OCI-LY1 (cell line): ENCODE measurements around the gene NINJ2.

Experiments used
- H2AFZ ChIP-seq: fragments of 200-600 bp; sonication (generic), shearing (Covaris generic); 2 replicates; pipeline ENCODE4 v1.6.0; 2014; ENCODE audit warnings: antibody characterized with exemption, mild to moderate bottlenecking, low read length
- H3F3A ChIP-seq: fragments of 200-600 bp; sonication (generic), shearing (Covaris generic); 2 replicates; pipeline ENCODE4 v1.6.0; 2014; ENCODE audit warnings: mild to moderate bottlenecking, antibody characterized with exemption, low read length, moderate library complexity; ENCODE audit not compliant: insufficient read depth
- H3K27ac ChIP-seq: fragments of 200-600 bp; sonication (generic); 2 replicates; pipeline ENCODE4 v1.5.1; 2014; ENCODE audit warnings: low read length, mixed run types, mild to moderate bottlenecking, low read depth; ENCODE audit not compliant: poor library complexity, severe bottlenecking
- H3K27me3 ChIP-seq: fragments of 200-600 bp; sonication (generic); 2 replicates; pipeline ENCODE4 v1.6.0; 2014; ENCODE audit warnings: antibody characterized with exemption, mild to moderate bottlenecking, low read length, moderate library complexity; ENCODE audit not compliant: insufficient read depth
- H3K36me3 ChIP-seq: fragments of 200-600 bp; sonication (generic); 2 replicates; pipeline ENCODE4 v1.6.1; 2014; ENCODE audit warnings: mild to moderate bottlenecking, antibody characterized with exemption, low read length, moderate library complexity, mixed read lengths; ENCODE audit not compliant: insufficient read depth
- H3K4me1 ChIP-seq: fragments of 200-600 bp; sonication (generic); 2 replicates; pipeline ENCODE4 v1.5.1; 2014; ENCODE audit warnings: mild to moderate bottlenecking, low read length, moderate library complexity; ENCODE audit not compliant: insufficient read depth, severe bottlenecking
- H3K4me2 ChIP-seq: fragments of 200-600 bp; sonication (generic), shearing (Covaris generic); 2 replicates; pipeline ENCODE4 v1.6.1; 2014; ENCODE audit warnings: low read length
- H3K4me3 ChIP-seq: fragments of 200-600 bp; sonication (generic); 2 replicates; pipeline ENCODE4 v1.5.1; 2014; ENCODE audit warnings: low read length, low read depth, mild to moderate bottlenecking, mixed read lengths; ENCODE audit not compliant: poor library complexity, severe bottlenecking
- H3K79me2 ChIP-seq: fragments of 200-600 bp; shearing (Covaris generic); 2 replicates; pipeline ENCODE4 v1.6.1; 2016; ENCODE audit warnings: mixed run types, low read length, mixed read lengths; ENCODE audit not compliant: insufficient read depth
- H3K9ac ChIP-seq: fragments of 200-600 bp; sonication (generic), shearing (Covaris generic); 2 replicates; pipeline ENCODE4 v1.6.1; 2014; ENCODE audit warnings: mild to moderate bottlenecking, low read length, mixed read lengths
- H3K9me2 ChIP-seq: fragments of 200-600 bp; sonication (generic), shearing (Covaris generic); 2 replicates; pipeline ENCODE4 v1.6.1; 2014; ENCODE audit warnings: low read depth, mild to moderate bottlenecking, low read length, mixed read lengths
- H3K9me3 ChIP-seq: fragments of 200-600 bp; shearing (Covaris generic); 2 replicates; pipeline ENCODE4 v1.6.1; 2014; ENCODE audit warnings: low read length, mixed read lengths
- H4K20me1 ChIP-seq: fragments of 200-600 bp; sonication (generic), shearing (Covaris generic); 2 replicates; pipeline ENCODE4 v1.6.0; 2016; ENCODE audit warnings: mild to moderate bottlenecking, low read length; ENCODE audit not compliant: insufficient read depth
- EZH2 ChIP-seq: fragments of 200-600 bp; sonication (generic), shearing (Covaris generic); IDR thresholded peaks from 2 replicates; pipeline ENCODE4 v1.8.0; 2017; ENCODE audit warnings: borderline replicate concordance, mixed run types, mild to moderate bottlenecking, antibody characterized with exemption, low read length, moderate library complexity, mixed read lengths
- TF ChIP-seq, protein P1 (sequence below): fragments of 200-600 bp; sonication (generic), shearing (Covaris generic); IDR thresholded peaks from 2 replicates; pipeline ENCODE4 v1.5.1; 2017; ENCODE audit warnings: mild to moderate bottlenecking, antibody characterized with exemption, low read length, moderate library complexity, mixed read lengths

NINJ2 gene

DNA sequence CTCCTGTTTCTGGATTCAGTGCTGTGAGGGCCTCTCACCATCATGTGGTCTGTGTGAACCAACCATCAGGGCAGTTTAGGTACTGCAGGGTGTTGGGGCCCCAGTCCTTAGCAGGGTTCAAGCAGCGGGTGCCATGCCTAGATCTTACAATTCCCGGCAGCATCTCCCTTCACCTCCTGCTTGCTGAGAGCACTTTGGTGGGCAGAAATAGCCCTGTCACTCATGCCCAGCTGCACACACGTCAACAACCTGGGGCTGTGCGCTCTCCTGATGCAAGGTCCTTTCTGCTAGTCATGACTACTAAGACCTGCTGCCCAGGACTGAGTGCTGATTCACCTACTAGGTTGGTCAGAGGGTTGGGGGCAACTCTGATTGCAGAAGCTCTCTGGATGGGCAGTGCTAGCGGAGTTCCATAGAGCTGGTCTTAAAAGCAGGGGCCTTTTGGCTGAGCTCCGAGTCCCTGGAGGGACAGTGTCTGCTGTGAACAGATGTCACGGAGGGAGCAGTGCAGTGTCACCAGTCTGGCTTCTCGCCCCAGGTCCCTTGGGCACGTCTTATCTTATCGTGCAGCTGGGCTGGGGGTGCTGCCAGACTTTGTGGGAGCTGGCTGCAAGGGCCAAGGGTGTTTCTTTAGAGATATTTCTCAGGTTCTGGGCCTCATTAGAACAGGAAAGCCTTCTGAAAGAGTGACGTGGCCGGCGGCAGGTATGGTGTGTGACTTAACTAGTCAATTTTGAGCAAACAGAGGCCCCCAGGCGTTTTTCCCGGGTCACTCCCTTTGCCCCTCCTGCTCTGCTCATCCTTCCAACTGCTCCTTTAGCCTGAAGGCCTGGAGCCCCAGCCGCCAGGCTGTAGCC lies 71.8 kb downstream of the NINJ2 start:
- Histone ChIP-seq H3K9me3 (peaks cover 10% of the 10 kb centered on the region; the same call in 1 of the 2 replicates), H3K36me3 (peaks cover 24% of the 10 kb centered on the region), H3K79me2 (no peaks in the 10 kb centered on the region), H3K4me3 (no peak overlapping the region), H3F3A (no peaks in the 10 kb centered on the region), H4K20me1 (no peaks in the 10 kb centered on the region), H3K27me3 (no peaks in the 10 kb centered on the region), H3K9me2 (no peaks in the 10 kb centered on the region), H3K27ac (no peak overlapping the region), H3K4me2 (no peak overlapping the region), H3K9ac (no peak overlapping the region), H2AFZ (no peak overlapping the region), H3K4me1 (peaks cover 21% of the 10 kb centered on the region)
- no peak for TF ChIP-seq EZH2
- TF ChIP-seq, protein P1, sequence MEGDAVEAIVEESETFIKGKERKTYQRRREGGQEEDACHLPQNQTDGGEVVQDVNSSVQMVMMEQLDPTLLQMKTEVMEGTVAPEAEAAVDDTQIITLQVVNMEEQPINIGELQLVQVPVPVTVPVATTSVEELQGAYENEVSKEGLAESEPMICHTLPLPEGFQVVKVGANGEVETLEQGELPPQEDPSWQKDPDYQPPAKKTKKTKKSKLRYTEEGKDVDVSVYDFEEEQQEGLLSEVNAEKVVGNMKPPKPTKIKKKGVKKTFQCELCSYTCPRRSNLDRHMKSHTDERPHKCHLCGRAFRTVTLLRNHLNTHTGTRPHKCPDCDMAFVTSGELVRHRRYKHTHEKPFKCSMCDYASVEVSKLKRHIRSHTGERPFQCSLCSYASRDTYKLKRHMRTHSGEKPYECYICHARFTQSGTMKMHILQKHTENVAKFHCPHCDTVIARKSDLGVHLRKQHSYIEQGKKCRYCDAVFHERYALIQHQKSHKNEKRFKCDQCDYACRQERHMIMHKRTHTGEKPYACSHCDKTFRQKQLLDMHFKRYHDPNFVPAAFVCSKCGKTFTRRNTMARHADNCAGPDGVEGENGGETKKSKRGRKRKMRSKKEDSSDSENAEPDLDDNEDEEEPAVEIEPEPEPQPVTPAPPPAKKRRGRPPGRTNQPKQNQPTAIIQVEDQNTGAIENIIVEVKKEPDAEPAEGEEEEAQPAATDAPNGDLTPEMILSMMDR: peak; percentile 15; the same call in 1 of the 2 replicates

DNA sequence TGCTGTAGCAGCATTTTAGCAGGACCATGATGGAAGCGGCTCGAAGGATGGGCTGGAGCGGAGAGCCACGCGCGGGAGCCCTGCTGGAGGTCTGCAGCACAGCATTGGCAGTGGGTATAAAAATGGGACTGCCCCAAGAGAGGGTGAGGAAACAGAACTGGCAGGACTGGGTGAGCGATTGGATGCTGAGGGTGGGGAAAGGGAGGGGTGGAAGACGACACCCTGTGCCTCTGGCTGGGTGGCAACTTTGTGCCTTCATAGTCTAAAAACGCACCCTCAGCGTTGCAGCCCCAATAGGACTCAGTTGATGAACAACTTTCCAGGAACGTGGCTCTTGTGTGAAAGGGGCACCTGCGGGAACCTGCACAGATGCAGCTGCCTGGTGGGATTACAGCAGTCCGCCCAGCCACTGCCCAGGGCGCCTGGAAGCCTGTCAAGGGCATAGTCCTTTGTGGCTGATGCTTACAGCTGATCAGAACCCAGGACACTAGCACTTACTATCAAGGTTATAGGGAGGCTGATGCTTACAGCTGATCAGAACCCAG lies 73.0 kb downstream of the NINJ2 start:
- Histone ChIP-seq H3K9ac (no peak overlapping the region), H3K4me2 (no peak overlapping the region), H4K20me1 (no peaks in the 10 kb centered on the region), H3K27me3 (no peaks in the 10 kb centered on the region), H3K9me2 (no peaks in the 10 kb centered on the region), H3K4me3 (no peak overlapping the region), H3K27ac (no peak overlapping the region), H3K9me3 (peaks cover 10% of the 10 kb centered on the region; the same call in 1 of the 2 replicates), H2AFZ (no peak overlapping the region), H3K36me3 (peaks cover 20% of the 10 kb centered on the region; the same call in 1 of the 2 replicates), H3K4me1 (peaks cover 32% of the 10 kb centered on the region), H3K79me2 (no peaks in the 10 kb centered on the region), H3F3A (no peaks in the 10 kb centered on the region)
- TF ChIP-seq, protein P1: no peak

DNA sequence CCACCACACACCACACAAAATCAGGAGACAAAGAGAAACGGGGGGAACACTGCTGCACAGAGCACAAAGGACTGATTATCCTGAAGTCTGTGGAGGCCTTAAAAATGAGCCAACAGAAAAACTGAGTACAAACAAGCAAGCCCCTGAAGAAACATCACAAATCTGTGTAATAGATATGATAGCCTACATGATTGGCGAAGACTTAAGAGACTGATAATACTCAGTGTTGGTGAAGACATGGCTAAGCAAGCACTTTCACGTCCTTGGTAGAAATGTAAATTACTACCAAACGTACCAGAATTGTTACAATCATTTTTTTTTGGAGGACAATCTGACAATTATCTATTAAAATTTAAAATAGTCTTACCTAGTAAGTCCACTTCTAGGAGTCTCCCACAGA lies 74.6 kb downstream of the NINJ2 start:
- Histone ChIP-seq H3F3A (0 out of 2 replicates have a peak, but pooled peaks cover 2% of the 10 kb centered on the region), H3K4me3 (no peak overlapping the region), H3K4me2 (no peak overlapping the region), H3K36me3 (peaks cover 20% of the 10 kb centered on the region; the same call in 1 of the 2 replicates), H3K27ac (no peak overlapping the region), H3K9me2 (no peaks in the 10 kb centered on the region), H3K27me3 (no peaks in the 10 kb centered on the region), H4K20me1 (no peaks in the 10 kb centered on the region), H3K9ac (no peak overlapping the region), H3K79me2 (no peaks in the 10 kb centered on the region), H3K9me3 (peaks cover 10% of the 10 kb centered on the region; the same call in 1 of the 2 replicates), H2AFZ (no peak overlapping the region), H3K4me1 (peaks cover 30% of the 10 kb centered on the region)
- TF ChIP-seq, protein P1: no peak
- TF ChIP-seq EZH2: no peak
